Left ventricle myocardium inferior (tissue), 1 donor: ENCODE measurements around the gene ARFIP1. TPM values are rescaled to one million over a fixed set of nuclear protein-coding genes. Genes with fewer than 3 reads are reported as not detected.

Experiments
- DNase-seq: peaks from one replicate; pipeline ENCODE4 v3.0.0-alpha.2; 2020
- H3K27ac ChIP-seq: fragments of 200-600 bp; replicated peaks from 2 replicates; pipeline ENCODE4 v1.8.0; 2021
- H3K27me3 ChIP-seq: fragments of 200-600 bp; 2 replicates; pipeline ENCODE4 v1.8.0; 2021; ENCODE audit warnings: low read depth
- H3K36me3 ChIP-seq: fragments of 200-600 bp; 2 replicates; pipeline ENCODE4 v1.8.0; 2021
- H3K4me1 ChIP-seq: fragments of 200-600 bp; 2 replicates; pipeline ENCODE4 v1.8.0; 2021
- H3K4me3 ChIP-seq: fragments of 200-600 bp; 2 replicates; pipeline ENCODE4 v1.8.0; 2021; ENCODE audit warnings: mild to moderate bottlenecking, moderate library complexity
- H3K9me3 ChIP-seq: fragments of 200-600 bp; replicated peaks from 2 replicates; pipeline ENCODE4 v1.8.0; 2021
- intact Hi-C: fragments of 100-400 bp; cut with micrococcal nuclease; formaldehyde crosslinking; loops from one replicate; pipeline ENCODE4 v1.11.0; 2022
- total RNA-seq: library from RNA; stranded (reverse); fragmentation: NEBNext Ultra II Directional; extraction: Animal tissue kit (Norgen Biotek cat#: 25700); gene quantifications from one replicate; pipeline ENCODE4 v1.2.1, GENCODE V29; 2021
- TF ChIP-seq, protein P1 (sequence below): fragments of 200-600 bp; IDR thresholded peaks from 2 replicates; pipeline ENCODE4 v1.8.0; 2021; ENCODE audit warnings: antibody characterized with exemption, mild to moderate bottlenecking, borderline replicate concordance
- donor health status: DM: no; HTN: yes; CAD: no; lungs with severe emphysema.

Gene ARFIP1
- total RNA-seq, 1 donor from 2014 or later, result 13.2 TPM

DNA sequence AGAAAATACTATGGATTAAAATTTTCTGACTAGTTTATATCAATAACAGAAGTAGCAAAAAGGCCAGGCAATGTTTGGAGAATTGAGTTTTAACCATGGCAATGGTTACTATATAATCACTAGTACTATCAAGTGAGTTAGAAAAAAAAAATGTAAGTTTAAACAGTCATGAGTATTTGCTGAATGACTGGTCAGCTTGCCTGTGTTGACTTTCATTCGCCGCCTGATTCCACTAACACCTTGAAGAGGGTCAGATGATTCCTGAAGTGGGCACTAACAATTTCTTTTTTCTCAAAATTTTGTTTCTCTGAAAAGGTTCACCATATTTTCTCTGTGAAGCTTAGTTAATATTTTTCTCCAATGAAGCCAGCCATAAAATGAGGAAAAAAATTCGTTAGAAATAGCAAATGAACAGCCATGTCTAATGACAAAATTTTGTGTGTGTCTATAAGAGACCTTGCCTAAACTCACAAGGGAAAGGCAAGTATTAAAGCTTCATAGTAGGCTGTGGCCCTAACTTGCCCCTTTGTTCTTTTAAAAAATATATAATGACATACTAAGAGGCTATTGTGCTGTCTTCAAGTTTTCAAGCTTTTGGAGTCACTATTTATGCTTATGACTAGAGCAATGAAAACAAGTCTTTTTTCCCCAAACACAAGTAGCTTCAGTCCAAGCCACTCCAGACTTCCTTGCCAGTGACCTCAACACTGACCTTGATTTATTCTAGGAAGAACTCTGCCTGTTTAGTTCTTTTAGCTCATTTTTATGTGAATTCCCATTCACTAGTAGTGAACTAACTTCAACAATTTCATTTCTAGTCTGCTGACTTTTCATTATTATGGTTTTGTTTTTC lies 138.0 kb downstream of the ARFIP1 start:
- peaks cover 23% of the 10 kb centered on the region for H3K9me3 ChIP-seq
- H3K27ac ChIP-seq, result no peak overlapping the region
- intact Hi-C loops, result no loop called here
- no peak for DNase-seq
- peaks cover 7% of the 10 kb centered on the region for H3K36me3 ChIP-seq
- TF ChIP-seq, protein P1, sequence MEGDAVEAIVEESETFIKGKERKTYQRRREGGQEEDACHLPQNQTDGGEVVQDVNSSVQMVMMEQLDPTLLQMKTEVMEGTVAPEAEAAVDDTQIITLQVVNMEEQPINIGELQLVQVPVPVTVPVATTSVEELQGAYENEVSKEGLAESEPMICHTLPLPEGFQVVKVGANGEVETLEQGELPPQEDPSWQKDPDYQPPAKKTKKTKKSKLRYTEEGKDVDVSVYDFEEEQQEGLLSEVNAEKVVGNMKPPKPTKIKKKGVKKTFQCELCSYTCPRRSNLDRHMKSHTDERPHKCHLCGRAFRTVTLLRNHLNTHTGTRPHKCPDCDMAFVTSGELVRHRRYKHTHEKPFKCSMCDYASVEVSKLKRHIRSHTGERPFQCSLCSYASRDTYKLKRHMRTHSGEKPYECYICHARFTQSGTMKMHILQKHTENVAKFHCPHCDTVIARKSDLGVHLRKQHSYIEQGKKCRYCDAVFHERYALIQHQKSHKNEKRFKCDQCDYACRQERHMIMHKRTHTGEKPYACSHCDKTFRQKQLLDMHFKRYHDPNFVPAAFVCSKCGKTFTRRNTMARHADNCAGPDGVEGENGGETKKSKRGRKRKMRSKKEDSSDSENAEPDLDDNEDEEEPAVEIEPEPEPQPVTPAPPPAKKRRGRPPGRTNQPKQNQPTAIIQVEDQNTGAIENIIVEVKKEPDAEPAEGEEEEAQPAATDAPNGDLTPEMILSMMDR, result no peak
- no peaks in the 10 kb centered on the region for H3K27me3 ChIP-seq
- H3K4me3 ChIP-seq, result no peak overlapping the region
- no peaks in the 10 kb centered on the region for H3K4me1 ChIP-seq

DNA sequence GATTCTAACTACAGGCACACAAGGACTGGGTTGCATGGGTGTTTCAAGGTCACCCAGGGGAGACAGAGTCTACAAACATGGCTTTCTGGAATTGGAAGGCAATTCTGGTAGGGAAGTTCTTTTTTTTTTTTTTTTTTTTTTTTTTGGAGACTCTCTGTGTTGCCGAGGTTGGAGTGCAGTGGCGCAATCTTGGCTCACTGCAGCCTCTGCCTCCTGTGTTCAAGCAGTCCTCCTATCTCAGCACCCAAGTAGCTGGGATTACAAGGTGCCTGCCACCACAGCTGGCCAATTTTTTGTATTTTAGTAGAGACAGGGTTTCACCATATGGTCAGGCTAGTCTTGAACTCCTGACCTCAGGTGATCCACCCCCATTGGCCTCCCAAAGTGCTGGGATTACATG lies 140.1 kb downstream of the ARFIP1 start:
- DNase-seq, result no peak
- Histone ChIP-seq H3K27me3 (no peaks in the 10 kb centered on the region), H3K9me3 (peaks cover 23% of the 10 kb centered on the region), H3K4me1 (no peaks in the 10 kb centered on the region), H3K36me3 (peaks cover 7% of the 10 kb centered on the region), H3K27ac (no peak overlapping the region), H3K4me3 (no peak overlapping the region)
- intact Hi-C loops, result no loop called here
- TF ChIP-seq, protein P1, result no peak

DNA sequence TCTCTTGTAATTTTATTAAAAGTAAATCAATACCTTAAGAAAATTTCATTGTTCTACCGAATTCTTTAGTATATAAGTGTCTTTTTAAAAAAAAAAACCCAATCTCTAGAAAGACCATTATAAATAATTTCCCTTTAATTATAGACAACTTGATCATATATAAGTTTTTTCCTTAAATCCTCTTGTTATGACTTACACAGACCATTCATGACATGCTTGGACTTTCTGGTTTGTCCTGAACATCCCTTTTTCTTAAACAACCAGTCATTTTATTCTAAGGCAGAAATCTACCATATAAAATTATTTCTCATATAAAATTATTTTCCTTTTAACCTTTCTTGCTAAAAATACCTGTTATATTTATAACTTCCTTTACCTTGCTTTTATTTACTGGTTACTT lies 141.0 kb downstream of the ARFIP1 start:
- Histone ChIP-seq H3K9me3 (peaks cover 23% of the 10 kb centered on the region), H3K36me3 (peaks cover 7% of the 10 kb centered on the region), H3K27ac (no peak overlapping the region), H3K27me3 (no peaks in the 10 kb centered on the region), H3K4me3 (no peak overlapping the region), H3K4me1 (no peaks in the 10 kb centered on the region)
- intact Hi-C loops, result no loop called here
- TF ChIP-seq, protein P1, result no peak
- no peak for DNase-seq

DNA sequence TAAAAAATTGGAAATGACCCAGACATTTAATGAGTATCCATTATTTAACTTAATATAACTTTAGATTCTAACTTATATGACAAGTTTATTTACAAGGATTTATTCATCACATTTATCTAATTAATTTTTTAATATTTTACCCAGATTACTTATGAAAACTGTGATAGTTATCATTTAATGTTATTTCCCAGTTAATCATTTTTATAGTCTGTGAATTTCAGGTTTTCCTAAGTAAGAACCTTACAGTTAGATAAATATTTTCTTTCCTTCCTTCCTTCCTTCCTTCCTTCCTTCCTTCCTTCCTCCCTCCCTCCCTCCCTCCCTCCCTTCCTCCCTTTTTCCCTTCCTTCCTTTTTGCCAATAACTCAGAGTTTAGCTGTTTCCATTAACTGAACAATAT lies 141.5 kb downstream of the ARFIP1 start:
- no peak overlapping the region for H3K4me3 ChIP-seq
- H3K27ac ChIP-seq, result no peak overlapping the region
- TF ChIP-seq, protein P1, result no peak
- H3K36me3 ChIP-seq, result peaks cover 7% of the 10 kb centered on the region
- no peak for DNase-seq
- peaks cover 23% of the 10 kb centered on the region for H3K9me3 ChIP-seq
- H3K27me3 ChIP-seq, result no peaks in the 10 kb centered on the region
- intact Hi-C loops, result no loop called here
- H3K4me1 ChIP-seq, result no peaks in the 10 kb centered on the region

DNA sequence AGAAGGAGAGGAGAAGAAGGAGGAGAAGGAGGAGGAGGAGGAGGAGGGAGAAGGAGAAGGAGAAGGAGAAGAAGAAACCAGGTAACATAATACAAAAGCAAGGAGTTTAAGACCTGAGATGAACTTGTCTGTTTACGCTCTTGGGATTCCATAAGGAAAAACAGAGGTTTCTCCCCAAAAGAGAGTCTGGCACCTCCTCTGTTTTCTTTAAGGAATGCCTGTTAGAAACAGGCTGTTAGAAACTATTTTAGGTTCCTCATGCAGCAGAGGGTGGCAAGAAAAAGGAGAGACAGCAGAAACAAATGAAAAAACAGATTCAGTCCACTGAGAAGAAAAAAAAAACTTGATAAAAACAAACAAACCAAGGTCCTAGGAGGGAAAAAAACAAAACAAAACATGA lies 146.1 kb downstream of the ARFIP1 start:
- TF ChIP-seq, protein P1, result no peak
- H3K9me3 ChIP-seq, result peaks cover 8% of the 10 kb centered on the region
- no peak for DNase-seq
- no peak overlapping the region for H3K4me3 ChIP-seq
- intact Hi-C loops, result no loop called here
- H3K27ac ChIP-seq, result no peak overlapping the region
- no peaks in the 10 kb centered on the region for H3K4me1 ChIP-seq
- peaks cover 21% of the 10 kb centered on the region for H3K27me3 ChIP-seq
- peaks cover 2% of the 10 kb centered on the region for H3K36me3 ChIP-seq
